ENCODE data around the gene RMI2.

RMI2 gene

GRCh38 chr16:11384184-11384955 lies 39.1 kb downstream of the RMI2 start:
- DNase-seq (ENCODE audit: low read depth) = no peak

GRCh38 chr16:11384956-11385586 lies 39.8 kb downstream of the RMI2 start:
- DNase-seq (ENCODE audit: low read depth) = no peak

- no peak for DNase-seq (ENCODE audit: low read depth)
These were observed 40.9 kb downstream of the RMI2 start for GRCh38 chr16:11386054-11386680.

- DNase-seq (ENCODE audit: low read depth) = no peak
These were observed 41.7 kb downstream of the RMI2 start for GRCh38 chr16:11386791-11387546.

- DNase-seq (ENCODE audit: low read depth) = no peak
These were observed 43.8 kb downstream of the RMI2 start for GRCh38 chr16:11389083-11389482.

GRCh38 chr16:11389631-11390565 lies 44.6 kb downstream of the RMI2 start:
- DNase-seq (ENCODE audit: low read depth) = no peak

- no peak for DNase-seq (ENCODE audit: low read depth)
These were observed 45.6 kb downstream of the RMI2 start for GRCh38 chr16:11390573-11391495.

GRCh38 chr16:11391576-11391975 lies 46.3 kb downstream of the RMI2 start:
- no peak for DNase-seq (ENCODE audit: low read depth)

GRCh38 chr16:11392041-11392581 lies 46.9 kb downstream of the RMI2 start:
- DNase-seq (ENCODE audit: low read depth) = no peak

- DNase-seq (ENCODE audit: low read depth) = no peak
These were observed 48.1 kb downstream of the RMI2 start for GRCh38 chr16:11393366-11393765.

GRCh38 chr16:11393861-11394592 lies 48.8 kb downstream of the RMI2 start:
- no peak for DNase-seq (ENCODE audit: low read depth)

- DNase-seq (ENCODE audit: low read depth) = no peak
These were observed 49.3 kb downstream of the RMI2 start for GRCh38 chr16:11394593-11394960.

- no peak for DNase-seq (ENCODE audit: low read depth)
These were observed 50.0 kb downstream of the RMI2 start for GRCh38 chr16:11395008-11395948.

- no peak for DNase-seq (ENCODE audit: low read depth)
These were observed 50.6 kb downstream of the RMI2 start for GRCh38 chr16:11395949-11396240.

- peak; percentile 48 for DNase-seq (ENCODE audit: low read depth)
These were observed 51.2 kb downstream of the RMI2 start for GRCh38 chr16:11396241-11397048.

GRCh38 chr16:11398136-11398535 lies 52.9 kb downstream of the RMI2 start:
- no peak for DNase-seq (ENCODE audit: low read depth)

- no peak for DNase-seq (ENCODE audit: low read depth)
These were observed 53.6 kb downstream of the RMI2 start for GRCh38 chr16:11398851-11399250.

Data from stimulated activated CD8-positive, alpha-beta memory T cell treated with anti-CD3 and anti-CD28 coated beads, Interleukin-7, amount 100 ng/mL, for 24 hours (primary cell).